C4-2B (cell line): ENCODE data around the gene KLHDC10.

Source experiments
- CTCF ChIP-seq: fragments of 450-650 bp; conservative IDR thresholded peaks from 2 replicates; pipeline ENCODE4 v1.5.1; 2017; ENCODE audit warnings: mild to moderate bottlenecking
- ZFX ChIP-seq: fragments of 450-650 bp; IDR thresholded peaks from 2 replicates; pipeline ENCODE4 v1.6.1; 2017

GRCh38 chr7:130153211-130153908 is 83.0 kb downstream of the KLHDC10 start:
- TF ChIP-seq CTCF (no peak), ZFX (no peak)
